ENCODE data around the gene PSAT1. TPM values are rescaled to one million over a fixed set of nuclear protein-coding genes. Genes with fewer than 3 reads are reported as not detected.

The PSAT1 gene
- total and polyA plus RNA-seq, 2 of the 8 experiments (the other 6 are each of a cell fraction or from before 2014, with no cell fraction given): 204 to 341 TPM

- TF ChIP-seq E2F6 (IDR thresholded peaks at IDR 0.05) (no peak), NANOG (IDR thresholded peaks at IDR 0.05; ENCODE audit: insufficient read depth, low read depth, low read length, poor library complexity, severe bottlenecking) (no peak), CTBP2 (IDR thresholded peaks at IDR 0.05; ENCODE audit: borderline replicate concordance, insufficient read depth, insufficient read length, low read length) (no peak), POLR2A (IDR thresholded peaks at IDR 0.05; ENCODE audit: control extremely low read depth in 1 of 2, low read depth in 2 of 2, low read length in 2 of 2) (no peak), SAP30 (IDR thresholded peaks at IDR 0.05; ENCODE audit: insufficient read depth, insufficient replicate concordance, low read length) (no peak), KDM4A (IDR thresholded peaks at IDR 0.05; ENCODE audit: low read depth, low read length, severe bottlenecking) (no peak)
Measured at GRCh38 chr9:78314550-78314949, 17.6 kb downstream of the PSAT1 start (continued).

Data from H1 (cell line).